ENCODE data around the gene MTG2. TPM values are rescaled to one million over a fixed set of nuclear protein-coding genes. Genes with fewer than 3 reads are reported as not detected.

The MTG2 gene
- total and polyA plus RNA-seq, 2 of the 13 experiments (the other 11 are each of a cell fraction or from before 2014, with no cell fraction given) = 20.4 to 37.8 TPM

DNA sequence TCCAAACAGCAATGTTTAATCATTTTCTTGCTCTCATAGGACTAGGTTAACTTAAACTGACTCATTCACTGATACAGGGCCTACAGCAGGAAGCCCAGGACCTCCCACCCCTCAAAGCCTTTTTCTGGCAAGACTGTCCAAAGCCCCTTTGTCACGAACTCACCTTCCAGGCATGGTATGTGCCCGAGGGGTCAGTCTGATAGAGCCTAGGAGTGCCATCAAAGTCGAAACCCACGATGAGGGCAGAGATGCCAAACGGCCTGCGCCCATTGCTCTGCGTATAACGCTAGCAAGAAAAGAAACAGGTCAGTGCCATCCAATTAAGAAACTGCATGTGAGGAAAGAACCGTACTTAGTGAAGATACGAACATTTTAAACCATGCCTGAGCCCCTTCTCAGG, 43.9 kb upstream of the MTG2 start (continued):
- TF ChIP-seq, protein P1, sequence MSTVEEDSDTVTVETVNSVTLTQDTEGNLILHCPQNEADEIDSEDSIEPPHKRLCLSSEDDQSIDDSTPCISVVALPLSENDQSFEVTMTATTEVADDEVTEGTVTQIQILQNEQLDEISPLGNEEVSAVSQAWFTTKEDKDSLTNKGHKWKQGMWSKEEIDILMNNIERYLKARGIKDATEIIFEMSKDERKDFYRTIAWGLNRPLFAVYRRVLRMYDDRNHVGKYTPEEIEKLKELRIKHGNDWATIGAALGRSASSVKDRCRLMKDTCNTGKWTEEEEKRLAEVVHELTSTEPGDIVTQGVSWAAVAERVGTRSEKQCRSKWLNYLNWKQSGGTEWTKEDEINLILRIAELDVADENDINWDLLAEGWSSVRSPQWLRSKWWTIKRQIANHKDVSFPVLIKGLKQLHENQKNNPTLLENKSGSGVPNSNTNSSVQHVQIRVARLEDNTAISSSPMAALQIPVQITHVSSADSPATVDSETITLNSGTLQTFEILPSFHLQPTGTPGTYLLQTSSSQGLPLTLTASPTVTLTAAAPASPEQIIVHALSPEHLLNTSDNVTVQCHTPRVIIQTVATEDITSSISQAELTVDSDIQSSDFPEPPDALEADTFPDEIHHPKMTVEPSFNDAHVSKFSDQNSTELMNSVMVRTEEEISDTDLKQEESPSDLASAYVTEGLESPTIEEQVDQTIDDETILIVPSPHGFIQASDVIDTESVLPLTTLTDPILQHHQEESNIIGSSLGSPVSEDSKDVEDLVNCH (CRISPR knock-in tag; IDR thresholded peaks at IDR 0.05) = no peak
- no peak for TF ChIP-seq ZNF570 (CRISPR knock-in tag; IDR thresholded peaks at IDR 0.05; ENCODE audit: borderline replicate concordance)
- TF ChIP-seq MBD4 (IDR thresholded peaks at IDR 0.05; ENCODE audit: borderline replicate concordance, low read length) = no peak
- TF ChIP-seq ELF1 (CRISPR knock-in tag; IDR thresholded peaks at IDR 0.05) = no peak
- TF ChIP-seq, protein P2, sequence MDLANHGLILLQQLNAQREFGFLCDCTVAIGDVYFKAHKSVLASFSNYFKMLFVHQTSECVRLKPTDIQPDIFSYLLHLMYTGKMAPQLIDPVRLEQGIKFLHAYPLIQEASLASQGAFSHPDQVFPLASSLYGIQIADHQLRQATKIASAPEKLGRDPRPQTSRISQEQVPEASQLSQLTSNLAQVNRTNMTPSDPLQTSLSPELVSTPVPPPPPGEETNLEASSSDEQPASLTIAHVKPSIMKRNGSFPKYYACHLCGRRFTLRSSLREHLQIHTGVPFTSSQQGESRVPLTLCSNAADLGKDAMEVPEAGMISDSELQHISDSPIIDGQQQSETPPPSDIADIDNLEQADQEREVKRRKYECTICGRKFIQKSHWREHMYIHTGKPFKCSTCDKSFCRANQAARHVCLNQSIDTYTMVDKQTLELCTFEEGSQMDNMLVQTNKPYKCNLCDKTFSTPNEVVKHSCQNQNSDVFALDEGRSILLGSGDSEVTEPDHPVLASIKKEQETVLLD (CRISPR knock-in tag; IDR thresholded peaks at IDR 0.05; ENCODE audit: low read depth) = no peak
- no peak for TF ChIP-seq BRD4 (CRISPR knock-in tag; IDR thresholded peaks at IDR 0.05)
- TF ChIP-seq TRIM24 (CRISPR knock-in tag; IDR thresholded peaks at IDR 0.05) = no peak
- no peak for TF ChIP-seq ZNF33B (CRISPR knock-in tag; IDR thresholded peaks at IDR 0.05)
- TF ChIP-seq, protein P3, sequence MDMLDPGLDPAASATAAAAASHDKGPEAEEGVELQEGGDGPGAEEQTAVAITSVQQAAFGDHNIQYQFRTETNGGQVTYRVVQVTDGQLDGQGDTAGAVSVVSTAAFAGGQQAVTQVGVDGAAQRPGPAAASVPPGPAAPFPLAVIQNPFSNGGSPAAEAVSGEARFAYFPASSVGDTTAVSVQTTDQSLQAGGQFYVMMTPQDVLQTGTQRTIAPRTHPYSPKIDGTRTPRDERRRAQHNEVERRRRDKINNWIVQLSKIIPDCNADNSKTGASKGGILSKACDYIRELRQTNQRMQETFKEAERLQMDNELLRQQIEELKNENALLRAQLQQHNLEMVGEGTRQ (IDR thresholded peaks at IDR 0.05; ENCODE audit: low read depth, low read length) = no peak
- TF ChIP-seq, protein P3 (CRISPR knock-in tag; IDR thresholded peaks at IDR 0.05; ENCODE audit: borderline replicate concordance) = no peak
- TF ChIP-seq ELF4 (CRISPR knock-in tag; IDR thresholded peaks at IDR 0.05; ENCODE audit: borderline replicate concordance) = no peak
- TF ChIP-seq PHF21A (CRISPR knock-in tag; IDR thresholded peaks at IDR 0.05) = 0 out of 2 replicates have a peak, but pooled peaks have one; percentile 42
- TF ChIP-seq ZNF839 (CRISPR knock-in tag; IDR thresholded peaks at IDR 0.05; ENCODE audit: borderline replicate concordance) = no peak
- TF ChIP-seq ZSCAN22 (CRISPR knock-in tag; IDR thresholded peaks at IDR 0.05) = no peak
- TF ChIP-seq, protein P4, sequence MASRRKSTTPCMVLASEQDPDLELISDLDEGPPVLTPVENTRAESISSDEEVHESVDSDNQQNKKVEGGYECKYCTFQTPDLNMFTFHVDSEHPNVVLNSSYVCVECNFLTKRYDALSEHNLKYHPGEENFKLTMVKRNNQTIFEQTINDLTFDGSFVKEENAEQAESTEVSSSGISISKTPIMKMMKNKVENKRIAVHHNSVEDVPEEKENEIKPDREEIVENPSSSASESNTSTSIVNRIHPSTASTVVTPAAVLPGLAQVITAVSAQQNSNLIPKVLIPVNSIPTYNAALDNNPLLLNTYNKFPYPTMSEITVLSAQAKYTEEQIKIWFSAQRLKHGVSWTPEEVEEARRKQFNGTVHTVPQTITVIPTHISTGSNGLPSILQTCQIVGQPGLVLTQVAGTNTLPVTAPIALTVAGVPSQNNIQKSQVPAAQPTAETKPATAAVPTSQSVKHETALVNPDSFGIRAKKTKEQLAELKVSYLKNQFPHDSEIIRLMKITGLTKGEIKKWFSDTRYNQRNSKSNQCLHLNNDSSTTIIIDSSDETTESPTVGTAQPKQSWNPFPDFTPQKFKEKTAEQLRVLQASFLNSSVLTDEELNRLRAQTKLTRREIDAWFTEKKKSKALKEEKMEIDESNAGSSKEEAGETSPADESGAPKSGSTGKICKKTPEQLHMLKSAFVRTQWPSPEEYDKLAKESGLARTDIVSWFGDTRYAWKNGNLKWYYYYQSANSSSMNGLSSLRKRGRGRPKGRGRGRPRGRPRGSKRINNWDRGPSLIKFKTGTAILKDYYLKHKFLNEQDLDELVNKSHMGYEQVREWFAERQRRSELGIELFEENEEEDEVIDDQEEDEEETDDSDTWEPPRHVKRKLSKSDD (CRISPR knock-in tag; IDR thresholded peaks at IDR 0.05; ENCODE audit: low read depth) = no peak
- no peak for TF ChIP-seq ZNF12 (CRISPR knock-in tag; IDR thresholded peaks at IDR 0.05)
- TF ChIP-seq ZNF251 (CRISPR knock-in tag; IDR thresholded peaks at IDR 0.05) = no peak

Measured in HepG2 (cell line).